Fibroblast of the aortic adventitia (primary cell): ENCODE results near the gene UPK1A. TPM values are rescaled to one million over a fixed set of nuclear protein-coding genes. Genes with fewer than 3 reads are reported as not detected.

Experiments used
- DNase-seq: peaks from one replicate; pipeline ENCODE4 v3.0.0-alpha.2; 2010; ENCODE audit warnings: low read depth
- H3K4me3 ChIP-seq: 2 replicates; pipeline ENCODE4 v1.5.1; 2011; ENCODE audit warnings: low read depth, mild to moderate bottlenecking, control low read depth, low read length, moderate library complexity
- CTCF ChIP-seq: IDR thresholded peaks from 2 replicates; pipeline ENCODE4 v1.5.1; 2011; ENCODE audit warnings: mild to moderate bottlenecking, low read length, control low read depth, inconsistent platforms; ENCODE audit not compliant: insufficient read depth
- total RNA-seq: library from RNA; depleted of rRNA; stranded (reverse); fragments of >200 nt; gene quantifications from 2 replicates; pipeline ENCODE4 v1.2.3, GENCODE V29; 2012; ENCODE audit warnings: low replicate concordance

UPK1A gene
- total RNA-seq, 1 donor: not detected

- H3K4me3 ChIP-seq: no peak overlapping the region
- no peak for TF ChIP-seq CTCF
- no peak for DNase-seq
These were observed 61.0 kb downstream of the UPK1A start for GRCh38 chr19:35727053-35727955.

Other genes starting within 250 kb of the UPK1A start
- not detected in 2 replicates for gene FFAR2, start 218.3 kb upstream of the UPK1A start, total RNA-seq
- gene KRTDAP, start 176.1 kb upstream of the UPK1A start, total RNA-seq: not detected in 2 replicates
- 11.4 and 63.0 TPM in 2 replicates for gene DMKN, start 152.9 kb upstream of the UPK1A start, total RNA-seq
- gene SBSN, start 138.2 kb upstream of the UPK1A start, total RNA-seq: 4.1 and 13.2 TPM in 2 replicates
- not detected in 2 replicates for gene GAPDHS, start 133.1 kb upstream of the UPK1A start, total RNA-seq
- gene TMEM147, start 120.9 kb upstream of the UPK1A start, total RNA-seq: 25.0 and 63.7 TPM in 2 replicates
- not detected in 2 replicates for gene ATP4A, start 102.9 kb upstream of the UPK1A start, total RNA-seq
- not detected in 2 replicates for gene PMIS2, start 80.3 kb upstream of the UPK1A start, total RNA-seq
- gene HAUS5, start 53.8 kb upstream of the UPK1A start, total RNA-seq: 5.7 and 9.9 TPM in 2 replicates
- gene RBM42, start 37.5 kb upstream of the UPK1A start, total RNA-seq: 43.0 and 65.2 TPM in 2 replicates
- gene ETV2, start 24.8 kb upstream of the UPK1A start, total RNA-seq: 0.81 and 1.6 TPM in 2 replicates
- 104 and 327 TPM in 2 replicates for gene COX6B1, start 18.2 kb upstream of the UPK1A start, total RNA-seq
- not detected in 2 replicates for gene ZBTB32, start 38.0 kb downstream of the UPK1A start, total RNA-seq
- gene KMT2B, start 51.5 kb downstream of the UPK1A start, total RNA-seq: 6.8 and 14.9 TPM in 2 replicates
- gene IGFLR1, start 75.9 kb downstream of the UPK1A start, total RNA-seq: 1.3 and 1.9 TPM in 2 replicates
- gene U2AF1L4, start 78.9 kb downstream of the UPK1A start, total RNA-seq: 5.8 and 7.1 TPM in 2 replicates
- 14.7 and 19.5 TPM in 2 replicates for gene PSENEN, start 79.1 kb downstream of the UPK1A start, total RNA-seq
- 5.4 and 15.3 TPM in 2 replicates for gene LIN37, start 82.1 kb downstream of the UPK1A start, total RNA-seq
- gene HSPB6, start 90.5 kb downstream of the UPK1A start, total RNA-seq: 297 and 713 TPM in 2 replicates
- gene PROSER3, start 91.7 kb downstream of the UPK1A start, total RNA-seq: 4.5 and 10.8 TPM in 2 replicates
- 5.3 and 7.4 TPM in 2 replicates for gene ARHGAP33, start 109.0 kb downstream of the UPK1A start, total RNA-seq
- gene PRODH2, start 146.3 kb downstream of the UPK1A start, total RNA-seq: not detected in 2 replicates
- not detected in 2 replicates for gene NPHS1, start 186.0 kb downstream of the UPK1A start, total RNA-seq
- gene KIRREL2, start 190.4 kb downstream of the UPK1A start, total RNA-seq: 0.25 TPM in 1 of 2 replicates, not detected in the other
- gene APLP1, start 202.1 kb downstream of the UPK1A start, total RNA-seq: 4.1 and 8.6 TPM in 2 replicates
- gene NFKBID, start 234.0 kb downstream of the UPK1A start, total RNA-seq: 2.5 and 3.7 TPM in 2 replicates
- 0.81 and 2.7 TPM in 2 replicates for gene HCST, start 236.0 kb downstream of the UPK1A start, total RNA-seq
- gene TYROBP, start 241.8 kb downstream of the UPK1A start, total RNA-seq: not detected in 2 replicates